C4-2B (cell line): ENCODE results near the gene HACD1.

Experiments used
- CTCF ChIP-seq: fragments of 450-650 bp; conservative IDR thresholded peaks from 2 replicates; pipeline ENCODE4 v1.5.1; 2017; ENCODE audit warnings: mild to moderate bottlenecking
- ZFX ChIP-seq: fragments of 450-650 bp; IDR thresholded peaks from 2 replicates; pipeline ENCODE4 v1.6.1; 2017

GRCh38 chr10:17624996-17625395, 7.8 kb upstream of the HACD1 start:
- TF ChIP-seq CTCF (no peak), ZFX (no peak)
